NCI-H446 (cell line): Measurements from ENCODE around the gene SYT8.
"Not testable (repeated sequence)": the region's sequence is repeated elsewhere in the genome, so short reads cannot be mapped to it uniquely, and the experiment has no call there.

Experiments
- DNase-seq, 2 experiments: peaks; one replicate each; lab custom pipeline; 2025; lab: John Stamatoyannopoulos, UW

Gene SYT8

GRCh38 chr11:1834779-1835670, at the start of gene SYT8:
TSS of gene SYT8 (plus strand) at chr11:1834990. CDS start at chr11:1835106, 116 bp downstream.
- DNase-seq = no peak

- no peak for DNase-seq
Observed at GRCh38 chr11:1785749-1786413, 48.9 kb upstream of the SYT8 start.

- DNase-seq = no peak
Observed at GRCh38 chr11:1786466-1786865, 48.3 kb upstream of the SYT8 start.

- no peak for DNase-seq
Observed at GRCh38 chr11:1791912-1792311, 42.9 kb upstream of the SYT8 start.

GRCh38 chr11:1792461-1792860, 42.3 kb upstream of the SYT8 start:
- DNase-seq = no peak

GRCh38 chr11:1793081-1793480, 41.7 kb upstream of the SYT8 start:
- no peak for DNase-seq

GRCh38 chr11:1796413-1797011, 38.3 kb upstream of the SYT8 start:
- DNase-seq = no peak

GRCh38 chr11:1797391-1798125, 37.2 kb upstream of the SYT8 start:
- DNase-seq = no peak

- DNase-seq = no peak
Observed at GRCh38 chr11:1803246-1803645, 31.5 kb upstream of the SYT8 start.

GRCh38 chr11:1803835-1804519, 30.8 kb upstream of the SYT8 start:
- not testable (repeated sequence) for DNase-seq

- no peak for DNase-seq
Observed at GRCh38 chr11:1805525-1805924, 29.3 kb upstream of the SYT8 start.

- no peak for DNase-seq
Observed at GRCh38 chr11:1807264-1807995, 27.4 kb upstream of the SYT8 start.

GRCh38 chr11:1810761-1811160, 24.0 kb upstream of the SYT8 start:
- DNase-seq = no peak

- DNase-seq = no peak
Observed at GRCh38 chr11:1812274-1812673, 22.5 kb upstream of the SYT8 start.

GRCh38 chr11:1812801-1813200, 22.0 kb upstream of the SYT8 start:
- no peak for DNase-seq

GRCh38 chr11:1813356-1813755, 21.4 kb upstream of the SYT8 start:
- not testable (repeated sequence) for DNase-seq

GRCh38 chr11:1814691-1815090, 20.1 kb upstream of the SYT8 start:
- DNase-seq = no peak

GRCh38 chr11:1815311-1815710, 19.5 kb upstream of the SYT8 start:
- no peak for DNase-seq

GRCh38 chr11:1815751-1816150, 19.0 kb upstream of the SYT8 start:
- no peak for DNase-seq

GRCh38 chr11:1817000-1817399, 17.8 kb upstream of the SYT8 start:
- DNase-seq = no peak

- DNase-seq = no peak
Observed at GRCh38 chr11:1817511-1817910, 17.3 kb upstream of the SYT8 start.
